MCF 10A (cell line): ENCODE measurements around the gene STK24. TPM values are rescaled to one million over a fixed set of nuclear protein-coding genes. Genes with fewer than 3 reads are reported as not detected.

Experiments used
- BruUV-seq: library from RNA; stranded (reverse); fragments of 400-500 nt; replicated peaks from 2 replicates; lab custom pipeline; 2021; lab: Mats Ljungman, UMichigan
- CTCF ChIA-PET: fragments of 300-600 bp; sonication (Branson Sonifier 250); formaldehyde crosslinking; extraction: SDS; loops from one replicate; lab custom pipeline; 2021; ENCODE audit warnings: antibody characterized with exemption, inconsistent platforms; lab: Yijun Ruan, JAX
- POLR2A ChIA-PET: fragments of 300-600, 350-650 bp; sonication (Branson Sonifier 250); formaldehyde crosslinking; extraction: SDS; loops from one replicate; lab custom pipeline; 2020; ENCODE audit warnings: antibody characterized with exemption, inconsistent platforms; lab: Yijun Ruan, JAX
- DNase-seq: peaks from one replicate; pipeline ENCODE4 v3.0.0-alpha.2; 2018; ENCODE audit not compliant: unreplicated experiment
- H3K27ac Mint-ChIP-seq: one replicate; pipeline ENCODE4 v1.8.0; 2022; ENCODE audit warnings: mild to moderate bottlenecking, low read depth, mixed read lengths; ENCODE audit not compliant: unreplicated experiment
- H3K27me3 Mint-ChIP-seq: one replicate; pipeline ENCODE4 v1.8.0; 2022; ENCODE audit warnings: mixed read lengths; ENCODE audit not compliant: insufficient read depth, unreplicated experiment
- H3K36me3 Mint-ChIP-seq: one replicate; pipeline ENCODE4 v1.8.0; 2022; ENCODE audit warnings: mild to moderate bottlenecking, moderate library complexity, mixed read lengths; ENCODE audit not compliant: insufficient read depth, unreplicated experiment
- H3K4me1 Mint-ChIP-seq: one replicate; pipeline ENCODE4 v1.8.0; 2022; ENCODE audit warnings: mixed read lengths; ENCODE audit not compliant: insufficient read depth, unreplicated experiment
- H3K4me3 Mint-ChIP-seq: one replicate; pipeline ENCODE4 v1.8.0; 2022; ENCODE audit warnings: mild to moderate bottlenecking, moderate library complexity, mixed read lengths; ENCODE audit not compliant: unreplicated experiment
- H3K9me3 Mint-ChIP-seq: one replicate; pipeline ENCODE4 v1.8.0; 2022; ENCODE audit warnings: mixed read lengths; ENCODE audit not compliant: unreplicated experiment
- CTCF ChIP-seq: fragments of 200-600 bp; IDR thresholded peaks from one replicate; pipeline ENCODE4 v1.8.0; 2022; ENCODE audit warnings: antibody characterized with exemption, mild to moderate bottlenecking; ENCODE audit not compliant: unreplicated experiment
- intact Hi-C: fragments of 100-400 bp; cut with micrococcal nuclease; formaldehyde crosslinking; loops from 2 replicates; pipeline ENCODE4 v1.14.1; 2022
- total RNA-seq: library from RNA; stranded (reverse); gene quantifications from 2 replicates; pipeline ENCODE4 v1.2.3, GENCODE V29; 2022

Gene STK24
- total RNA-seq, 1 experiment from 2014 or later, result 200 TPM

GRCh38 chr13:98556142-98556816, 20.6 kb downstream of the STK24 start:
- ChIA-PET POLR2A (interaction anchor here (0.7 to 2.3 kb wide), 3 partner anchors 10 to 47 kb away, joined by 3 to 8 read pairs (median 5); no protein-coding TSS in a partner anchor), CTCF (interaction anchor here (0.6 to 2.2 kb wide), 6 partner anchors 9 to 115 kb away, joined by 3 to 5 read pairs (median 4); no protein-coding TSS in a partner anchor)
- intact Hi-C loops, result no loop called here
- no peak for DNase-seq
- no peaks in the 10 kb centered on the region for H3K9me3 Mint-ChIP-seq
- H3K4me1 Mint-ChIP-seq, result peaks cover 40% of the 10 kb centered on the region
- no peaks in the 10 kb centered on the region for H3K27me3 Mint-ChIP-seq
- H3K27ac Mint-ChIP-seq, result no peak overlapping the region
- TF ChIP-seq CTCF, result no peak
- H3K4me3 Mint-ChIP-seq, result no peak overlapping the region
- no TSS peak for BruUV-seq
- peaks cover 12% of the 10 kb centered on the region for H3K36me3 Mint-ChIP-seq

DNA sequence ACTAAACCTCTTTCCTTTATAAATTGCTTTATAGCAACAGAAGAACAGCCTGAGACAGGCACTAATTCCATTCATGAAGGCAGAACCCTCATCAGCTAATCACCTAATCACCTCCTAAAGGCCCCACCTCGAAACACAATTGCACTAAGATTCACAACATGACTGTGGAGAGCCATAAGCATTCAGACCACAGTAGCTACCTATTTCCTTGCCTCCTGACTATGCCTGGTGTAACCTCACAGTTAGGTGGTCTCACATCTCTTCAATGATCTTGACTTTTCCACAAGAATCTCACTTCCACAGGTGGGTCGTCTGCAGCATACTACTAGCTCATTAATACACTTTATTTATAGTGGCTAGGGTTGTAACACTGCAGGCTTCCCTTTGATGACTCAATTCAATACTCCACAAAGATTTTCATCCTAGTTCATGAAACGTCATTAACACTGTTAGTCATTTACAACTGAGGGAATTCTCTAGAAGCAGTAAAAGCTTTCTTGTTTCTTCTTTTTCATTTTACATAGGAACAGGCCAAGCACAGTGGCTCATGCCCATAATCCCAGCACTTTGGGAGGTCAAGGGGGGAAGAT, 27.1 kb downstream of the STK24 start:
- H3K36me3 Mint-ChIP-seq, result peaks cover 36% of the 10 kb centered on the region
- BruUV-seq, result no TSS peak
- TF ChIP-seq CTCF, result no peak
- H3K27ac Mint-ChIP-seq, result peak overlapping the region; percentile 80
- intact Hi-C loops, result no loop called here
- peak overlapping the region; percentile 1 for H3K4me3 Mint-ChIP-seq
- ChIA-PET POLR2A (interaction anchor here (1.0 to 1.4 kb wide), 3 partner anchors 12 to 21 kb away, joined by 3 to 4 read pairs (median 3); no protein-coding TSS in a partner anchor), CTCF (interaction anchor here (0.6 to 1.2 kb wide), 3 partner anchors 65 to 106 kb away, joined by 3 to 5 read pairs (median 3); no protein-coding TSS in a partner anchor)
- peaks cover 35% of the 10 kb centered on the region for H3K4me1 Mint-ChIP-seq
- no peaks in the 10 kb centered on the region for H3K9me3 Mint-ChIP-seq
- no peaks in the 10 kb centered on the region for H3K27me3 Mint-ChIP-seq
- no peak for DNase-seq

DNA sequence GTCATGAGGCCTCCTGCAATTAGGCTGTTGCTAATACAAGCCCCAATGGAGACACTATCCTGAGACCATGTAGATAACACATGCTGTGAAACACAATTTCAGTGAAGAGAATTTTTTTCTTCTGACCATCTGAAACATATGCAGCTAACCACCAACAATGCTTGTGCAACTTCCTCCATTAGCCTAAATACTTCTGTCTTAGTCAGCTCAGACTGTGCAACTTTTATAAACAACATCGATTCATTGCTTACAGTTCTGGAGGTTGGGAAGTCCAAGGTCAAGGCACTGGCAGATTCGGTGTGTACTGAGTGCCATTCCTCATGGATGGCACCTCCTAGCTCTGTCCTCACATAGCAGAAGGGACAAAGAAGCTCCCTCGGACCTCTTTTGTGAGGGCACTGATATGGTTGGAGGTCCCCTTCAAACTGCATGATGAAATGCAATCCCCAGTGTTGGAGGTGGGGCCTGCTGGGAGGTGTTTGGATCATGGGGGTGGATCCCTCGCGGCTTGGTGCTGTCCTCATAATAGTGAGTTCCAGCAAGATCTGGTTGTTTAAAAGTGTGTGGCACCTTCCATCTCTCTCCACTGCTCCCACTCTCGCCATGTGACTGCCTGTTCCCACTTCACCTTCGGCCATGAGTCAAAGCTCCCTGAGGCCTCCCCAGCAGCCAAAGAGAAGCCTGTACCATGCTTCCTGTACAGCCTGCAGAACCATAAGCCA, 27.7 kb downstream of the STK24 start:
- peak; percentile 76 for DNase-seq
- peaks cover 36% of the 10 kb centered on the region for H3K36me3 Mint-ChIP-seq

More for the DNA sequence above, 27.7 kb downstream of the STK24 start:
- peak overlapping the region; percentile 1 for H3K4me3 Mint-ChIP-seq
- no peaks in the 10 kb centered on the region for H3K9me3 Mint-ChIP-seq
- H3K27me3 Mint-ChIP-seq, result no peaks in the 10 kb centered on the region
- peak overlapping the region; percentile 80 for H3K27ac Mint-ChIP-seq
- TF ChIP-seq CTCF, result no peak
- ChIA-PET POLR2A (interaction anchor here (0.6 to 1.4 kb wide), 5 partner anchors 11 to 40 kb away, joined by 3 to 4 read pairs (median 3); no protein-coding TSS in a partner anchor), CTCF (interaction anchor here (0.7 to 1.2 kb wide), 2 partner anchors 64 to 65 kb away, joined by 3 read pairs; no protein-coding TSS in a partner anchor)
- no TSS peak for BruUV-seq
- H3K4me1 Mint-ChIP-seq, result peaks cover 38% of the 10 kb centered on the region
- intact Hi-C loops, result no loop called here
